Fibroblast of mammary gland (primary cell): ENCODE results near the gene GRIK1.

Source experiments
- DNase-seq: peaks from one replicate; pipeline ENCODE4 v3.0.0-alpha.2; 2010; ENCODE audit warnings: low read depth
- H3K4me3 ChIP-seq: 2 replicates; pipeline ENCODE4 v1.5.1; 2011; ENCODE audit warnings: low read depth, mild to moderate bottlenecking, low read length, moderate library complexity; ENCODE audit not compliant: control insufficient read depth
- CTCF ChIP-seq: conservative IDR thresholded peaks from 2 replicates; pipeline ENCODE4 v1.5.1; 2011; ENCODE audit warnings: low read depth, low read length, inconsistent platforms; ENCODE audit not compliant: control insufficient read depth, insufficient read depth

The GRIK1 gene

DNA sequence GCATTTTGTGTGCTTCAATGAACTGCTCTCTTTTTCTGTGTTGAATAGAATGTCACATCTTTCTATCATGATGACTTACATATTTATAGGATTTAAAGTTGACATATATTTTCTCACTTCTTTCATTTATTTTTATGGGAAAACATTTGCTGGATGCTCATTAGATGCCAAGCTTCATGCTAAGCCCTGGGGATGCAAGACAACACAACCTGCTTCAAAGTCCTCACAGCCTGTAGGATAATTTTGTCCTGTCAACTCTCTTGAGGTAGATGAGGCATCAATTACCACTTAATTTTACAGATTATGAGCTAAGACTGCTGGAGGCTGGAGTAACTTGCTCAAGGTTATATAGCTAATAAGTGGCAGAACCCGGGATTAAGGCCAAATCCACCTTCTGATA lies 264.3 kb downstream of the GRIK1 start:
- H3K4me3 ChIP-seq: no peak overlapping the region
- no peak for DNase-seq
- no peak for TF ChIP-seq CTCF

GRCh38 chr21:29674343-29674742 lies 265.5 kb downstream of the GRIK1 start:
- TF ChIP-seq CTCF: no peak
- no peak overlapping the region for H3K4me3 ChIP-seq
- DNase-seq: no peak

- DNase-seq: no peak
- no peak overlapping the region for H3K4me3 ChIP-seq
- no peak for TF ChIP-seq CTCF
Measured at GRCh38 chr21:29673096-29673610, 266.6 kb downstream of the GRIK1 start.

GRCh38 chr21:29671728-29672127 lies 268.1 kb downstream of the GRIK1 start:
- no peak for TF ChIP-seq CTCF
- DNase-seq: no peak
- no peak overlapping the region for H3K4me3 ChIP-seq

- DNase-seq: no peak
- H3K4me3 ChIP-seq: no peak overlapping the region
Measured at GRCh38 chr21:29670228-29670627, 269.6 kb downstream of the GRIK1 start.

DNA sequence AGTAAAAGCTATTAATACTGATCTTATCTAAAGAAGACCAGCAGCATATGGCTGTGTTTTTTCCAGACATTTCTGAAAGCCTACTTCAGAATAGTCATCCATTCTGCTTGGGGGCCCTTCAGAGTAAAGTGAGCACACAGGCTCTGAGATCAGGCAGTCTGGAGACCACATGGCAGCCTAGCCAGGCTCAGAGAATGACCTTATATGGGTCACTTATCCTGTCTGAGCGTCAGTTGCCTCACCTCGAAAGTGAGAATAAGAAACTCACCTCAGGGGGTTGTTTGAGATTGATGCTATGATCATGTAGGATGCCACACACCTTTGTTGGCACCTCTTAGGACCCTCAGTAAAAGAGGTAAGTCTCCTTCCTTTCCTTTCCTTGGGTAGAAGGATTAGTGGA lies 270.4 kb downstream of the GRIK1 start:
- H3K4me3 ChIP-seq: no peak overlapping the region
- no peak for DNase-seq
- TF ChIP-seq CTCF: no peak

More at GRCh38 chr21:29670228-29670627, 269.6 kb downstream of the GRIK1 start:
- TF ChIP-seq CTCF: no peak

GRCh38 chr21:29667651-29668050 lies 272.1 kb downstream of the GRIK1 start:
- H3K4me3 ChIP-seq: no peak overlapping the region
- DNase-seq: no peak
- no peak for TF ChIP-seq CTCF
